RPMI8226 (cell line): ENCODE data around the gene LRRC10.
"Not testable (repeated sequence)": the region's sequence is repeated elsewhere in the genome, so short reads cannot be mapped to it uniquely, and the experiment has no call there.

ENCODE experiments used
- DNase-seq: peaks from one replicate; pipeline ENCODE4 v3.0.0-alpha.2; 2015

The LRRC10 gene

DNA sequence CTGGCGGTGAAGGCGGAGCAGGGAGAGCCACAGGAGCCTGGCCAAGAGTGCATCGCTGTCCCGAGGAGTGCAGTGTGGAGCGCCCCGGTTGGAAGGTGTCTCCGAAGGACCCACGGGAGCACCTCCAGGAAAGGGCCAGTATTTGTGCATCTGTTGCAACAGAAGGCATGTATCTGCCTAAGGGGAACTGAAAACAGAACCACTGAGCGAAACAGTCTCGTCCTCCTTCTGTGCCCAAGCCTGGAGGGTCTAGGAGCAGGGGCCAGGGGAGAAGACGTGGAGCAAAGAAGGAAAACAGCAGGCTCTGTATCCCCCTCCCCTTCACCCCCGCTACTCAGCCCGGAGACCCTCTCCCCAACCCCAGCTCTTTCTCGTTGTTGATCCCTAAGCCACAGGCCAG lies 5.3 kb upstream of the LRRC10 start:
- no peak for DNase-seq

DNA sequence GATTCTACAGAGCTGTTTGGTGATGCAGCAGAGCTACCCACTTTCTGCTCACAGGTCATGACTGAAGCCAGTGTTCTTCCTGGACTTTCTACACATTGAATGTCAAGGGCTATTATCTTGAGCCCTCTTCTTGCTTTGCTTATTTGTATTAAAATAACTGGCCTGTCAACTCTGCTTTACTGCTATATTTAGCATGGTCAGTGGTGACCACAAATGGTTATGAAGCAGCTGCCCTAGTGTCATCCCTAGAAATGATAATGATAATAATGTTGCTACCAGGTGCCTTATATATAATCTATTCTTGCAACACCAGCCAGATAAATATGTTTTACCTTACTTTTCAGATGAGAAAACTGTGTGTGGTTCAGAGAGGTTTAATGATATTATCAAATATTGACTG lies 2.6 kb upstream of the LRRC10 start:
- DNase-seq, result no peak

DNA sequence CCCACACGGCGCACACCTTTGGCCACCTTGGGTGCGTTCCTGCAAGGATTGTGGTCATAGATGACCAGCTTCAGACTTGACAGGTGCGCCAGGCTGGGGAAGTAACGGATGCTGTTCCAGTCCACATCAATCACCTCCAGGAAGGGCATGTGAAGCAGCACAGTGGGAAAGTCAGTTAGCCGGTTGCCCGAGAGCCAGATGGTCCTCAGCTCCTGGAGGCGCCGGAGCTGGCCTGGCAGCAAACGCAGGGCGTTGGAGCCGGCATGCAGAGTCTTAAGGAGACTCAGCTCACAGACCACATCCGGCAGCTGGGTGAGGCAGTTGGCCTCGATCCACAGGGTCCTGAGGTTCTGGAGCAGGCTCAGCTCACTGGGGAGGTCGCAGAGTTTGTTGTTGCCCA lies 581 bp downstream of the LRRC10 start:
- no peak for DNase-seq

DNA sequence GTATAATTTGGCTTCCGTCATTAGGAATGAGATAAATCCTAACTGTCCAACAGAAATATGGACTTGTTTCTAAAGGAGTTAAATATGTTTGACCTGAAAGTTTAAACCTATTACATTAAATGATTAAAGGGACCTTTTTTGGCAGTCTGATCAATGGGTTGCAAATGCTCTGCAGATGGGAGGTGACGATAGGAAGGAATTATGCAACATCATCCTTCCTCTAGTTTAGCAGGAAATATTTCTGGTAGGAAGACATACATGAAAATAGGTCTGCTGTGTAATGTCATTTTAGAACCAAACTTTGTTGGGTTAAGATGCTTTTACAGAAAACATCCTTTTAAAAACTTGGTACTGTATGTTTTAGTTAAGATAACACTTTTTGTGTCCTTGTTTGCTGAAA lies 2.6 kb downstream of the LRRC10 start:
- no peak for DNase-seq

DNA sequence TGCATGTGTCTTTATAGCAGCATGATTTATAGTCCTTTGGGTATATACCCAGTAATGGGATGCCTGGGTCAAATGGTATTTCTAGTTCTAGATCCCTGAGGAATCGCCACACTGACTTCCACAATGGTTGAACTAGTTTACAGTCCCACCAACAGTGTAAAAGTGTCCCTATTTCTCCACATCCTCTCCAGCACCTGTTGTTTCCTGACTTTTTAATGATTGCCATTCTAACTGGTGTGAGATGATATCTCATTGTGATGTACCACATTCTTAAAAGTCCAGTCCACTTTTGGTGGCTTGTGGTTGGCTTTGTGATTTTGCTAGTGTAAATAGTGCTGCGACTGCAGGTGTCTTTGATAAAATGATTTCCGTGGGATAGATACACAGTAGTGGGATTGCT lies 6.4 kb downstream of the LRRC10 start:
- not testable (repeated sequence) for DNase-seq

DNA sequence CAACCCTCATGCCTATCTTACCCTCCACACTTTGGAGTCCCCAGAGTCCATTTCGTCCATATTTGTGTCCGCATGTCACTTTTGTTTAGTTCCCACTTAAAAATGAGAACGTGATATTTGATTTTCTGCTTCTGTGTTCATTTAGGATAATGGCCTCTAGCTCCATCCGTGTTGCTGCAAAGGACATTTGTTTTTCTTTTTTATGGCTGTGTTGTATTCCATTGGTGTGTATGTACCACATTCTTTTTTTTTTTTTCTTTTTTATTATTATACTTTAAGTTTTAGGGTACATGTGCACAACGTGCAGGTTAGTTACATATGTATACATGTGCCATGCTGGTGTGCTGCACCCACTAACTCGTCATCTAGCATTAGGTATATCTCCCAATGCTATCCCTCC lies 7.2 kb downstream of the LRRC10 start:
- not testable (repeated sequence) for DNase-seq

DNA sequence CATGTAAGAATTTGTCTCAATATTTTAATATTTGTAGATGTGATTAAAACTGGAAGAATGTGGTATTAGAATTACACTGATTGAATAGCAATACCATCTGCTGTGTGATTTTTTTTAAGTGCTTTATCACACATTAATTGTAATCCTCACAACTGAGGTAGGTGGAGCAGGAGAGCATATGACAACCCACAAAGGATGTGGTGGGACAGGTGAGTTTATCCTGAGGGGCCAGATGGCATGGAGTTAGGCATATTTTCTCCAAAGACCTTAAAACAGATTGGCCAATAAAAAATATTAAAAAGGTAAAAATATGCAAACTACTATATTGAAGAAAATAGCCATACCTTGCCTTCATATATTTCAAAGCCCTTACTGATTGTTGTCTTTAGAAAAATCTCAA lies 7.8 kb downstream of the LRRC10 start:
- no peak for DNase-seq

DNA sequence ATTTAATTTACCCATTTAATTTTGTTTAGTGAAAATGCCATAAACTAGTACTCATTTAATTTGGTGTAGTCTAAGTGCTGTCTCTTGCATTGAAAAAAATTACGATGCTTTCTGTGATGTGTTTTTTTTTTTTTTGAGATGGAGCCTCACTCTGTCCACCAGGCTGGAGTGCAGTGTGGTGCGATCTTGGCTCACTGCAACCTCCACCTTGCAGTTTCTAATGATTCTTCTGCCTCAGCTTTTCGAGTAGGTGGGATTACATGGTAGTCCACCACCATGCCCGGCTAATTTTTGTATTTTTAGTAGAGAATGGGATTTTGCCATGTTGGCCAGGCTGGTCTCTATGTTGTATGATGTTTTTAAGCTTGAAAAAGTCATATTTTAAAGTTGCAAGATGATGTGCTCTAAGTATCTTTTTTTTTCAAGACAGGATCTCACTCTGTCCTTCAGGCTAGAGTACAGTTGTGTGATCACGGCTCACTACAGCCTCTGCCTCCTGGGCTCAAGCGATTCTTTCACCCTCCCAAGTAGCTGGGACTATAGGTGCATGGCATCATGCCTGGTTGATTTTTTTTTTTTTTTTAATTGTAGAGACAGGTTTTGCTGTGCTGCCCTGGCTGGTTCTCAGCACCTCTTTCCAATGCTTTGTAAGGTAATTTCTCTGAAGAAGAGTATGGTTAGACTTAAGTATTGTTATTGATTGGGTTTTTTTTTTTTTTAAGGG lies 8.6 kb downstream of the LRRC10 start:
- no peak for DNase-seq

DNA sequence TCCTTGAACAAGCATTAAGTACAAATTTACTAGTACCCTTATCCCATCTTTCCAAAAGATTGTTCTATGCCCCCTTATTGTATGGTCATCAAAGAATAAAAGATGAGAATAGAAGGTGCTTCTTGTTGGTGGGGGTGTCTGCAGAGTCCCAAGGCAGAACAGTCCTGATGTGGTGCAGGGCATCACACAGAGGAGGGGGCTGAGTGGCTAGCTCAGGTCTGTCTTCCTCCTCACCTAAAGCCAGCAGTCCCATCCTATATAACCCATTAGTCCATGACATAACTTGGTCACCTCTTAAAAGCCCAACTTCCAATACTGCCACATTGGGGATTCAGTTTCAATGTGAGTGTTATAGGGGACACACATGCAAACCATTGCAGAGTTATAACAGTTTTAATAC lies 9.9 kb downstream of the LRRC10 start:
- DNase-seq, result no peak

DNA sequence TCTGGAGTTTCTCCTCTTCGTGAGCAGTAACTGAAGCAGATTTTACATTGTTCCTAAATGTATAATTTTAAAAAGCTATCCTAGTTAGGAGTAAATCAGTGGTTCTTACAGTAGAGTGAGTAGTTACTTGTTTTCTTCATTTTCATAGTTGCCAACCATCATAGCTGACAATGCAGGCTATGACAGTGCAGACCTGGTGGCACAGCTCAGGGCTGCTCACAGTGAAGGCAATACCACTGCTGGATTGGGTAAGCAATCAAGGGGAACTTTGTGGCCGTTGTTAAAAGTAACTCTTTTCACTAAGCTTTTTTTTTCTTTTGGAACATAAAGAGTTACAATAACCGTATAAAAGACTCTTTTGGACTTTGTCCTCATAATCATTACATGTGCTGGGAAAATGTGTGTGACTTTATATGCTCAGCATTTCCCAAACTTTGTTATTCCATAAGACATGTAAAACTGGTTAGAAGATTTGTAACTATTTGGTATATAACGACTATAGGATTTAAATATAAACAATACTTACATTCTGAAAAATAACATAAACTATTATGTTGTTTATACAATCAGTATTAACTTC lies 12.4 kb downstream of the LRRC10 start:
- no peak for DNase-seq

DNA sequence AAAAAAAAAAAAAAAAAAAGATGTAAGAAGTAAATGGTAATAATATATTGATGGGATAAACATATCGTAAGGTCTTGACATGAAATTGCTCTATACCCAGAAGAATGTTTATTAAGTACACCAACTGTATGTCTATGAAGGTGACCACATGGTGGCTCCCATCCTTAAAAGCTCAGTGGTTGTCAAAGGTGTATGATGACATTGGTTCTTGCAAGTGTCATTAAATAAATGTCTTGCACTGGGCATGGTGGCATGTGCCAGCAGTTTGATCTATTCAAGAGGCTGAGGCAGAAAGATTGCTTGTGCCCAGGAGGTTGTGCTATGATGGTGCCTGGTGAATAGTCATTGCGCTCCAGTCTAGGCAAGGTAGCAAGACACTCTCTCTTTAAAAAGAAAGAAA lies 15.0 kb downstream of the LRRC10 start:
- DNase-seq, result no peak

DNA sequence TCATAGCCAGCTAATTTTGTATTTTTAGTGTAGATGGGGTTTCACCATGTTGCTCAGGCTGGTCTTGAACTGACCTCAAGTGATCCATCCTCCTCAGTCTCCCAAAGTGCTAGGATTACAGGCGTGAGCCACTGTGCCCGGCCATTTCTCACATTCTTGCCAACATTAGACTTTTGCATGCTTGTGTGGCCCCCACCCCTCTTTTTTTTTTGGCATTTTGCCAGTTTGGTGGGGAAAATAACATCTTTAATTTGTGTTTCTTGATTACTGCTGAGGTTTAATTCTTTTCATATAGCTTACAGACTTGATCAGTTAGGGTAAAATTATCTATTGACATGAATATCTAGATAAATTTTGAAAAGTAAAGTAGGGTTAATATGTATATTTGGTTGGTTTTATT lies 21.6 kb downstream of the LRRC10 start:
- DNase-seq, result no peak

DNA sequence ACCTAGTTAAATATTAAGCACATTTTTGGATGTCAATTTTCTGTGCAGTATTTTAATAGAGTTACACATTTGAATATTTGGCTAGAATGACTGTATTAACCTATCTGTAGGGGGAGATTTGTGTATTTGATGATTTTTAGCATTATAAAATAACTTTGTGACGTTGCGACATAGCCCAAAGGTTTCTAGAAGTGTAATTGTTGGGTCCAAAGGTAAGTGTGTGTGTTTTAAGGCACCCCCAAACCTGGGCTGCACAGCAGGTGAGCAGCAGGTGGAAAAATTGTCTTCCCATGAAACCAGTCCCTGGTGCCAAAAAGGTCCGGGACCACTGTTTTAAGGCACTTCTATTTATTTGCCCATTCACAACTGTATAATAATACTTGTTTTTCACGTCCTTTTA lies 22.2 kb downstream of the LRRC10 start:
- no peak for DNase-seq

DNA sequence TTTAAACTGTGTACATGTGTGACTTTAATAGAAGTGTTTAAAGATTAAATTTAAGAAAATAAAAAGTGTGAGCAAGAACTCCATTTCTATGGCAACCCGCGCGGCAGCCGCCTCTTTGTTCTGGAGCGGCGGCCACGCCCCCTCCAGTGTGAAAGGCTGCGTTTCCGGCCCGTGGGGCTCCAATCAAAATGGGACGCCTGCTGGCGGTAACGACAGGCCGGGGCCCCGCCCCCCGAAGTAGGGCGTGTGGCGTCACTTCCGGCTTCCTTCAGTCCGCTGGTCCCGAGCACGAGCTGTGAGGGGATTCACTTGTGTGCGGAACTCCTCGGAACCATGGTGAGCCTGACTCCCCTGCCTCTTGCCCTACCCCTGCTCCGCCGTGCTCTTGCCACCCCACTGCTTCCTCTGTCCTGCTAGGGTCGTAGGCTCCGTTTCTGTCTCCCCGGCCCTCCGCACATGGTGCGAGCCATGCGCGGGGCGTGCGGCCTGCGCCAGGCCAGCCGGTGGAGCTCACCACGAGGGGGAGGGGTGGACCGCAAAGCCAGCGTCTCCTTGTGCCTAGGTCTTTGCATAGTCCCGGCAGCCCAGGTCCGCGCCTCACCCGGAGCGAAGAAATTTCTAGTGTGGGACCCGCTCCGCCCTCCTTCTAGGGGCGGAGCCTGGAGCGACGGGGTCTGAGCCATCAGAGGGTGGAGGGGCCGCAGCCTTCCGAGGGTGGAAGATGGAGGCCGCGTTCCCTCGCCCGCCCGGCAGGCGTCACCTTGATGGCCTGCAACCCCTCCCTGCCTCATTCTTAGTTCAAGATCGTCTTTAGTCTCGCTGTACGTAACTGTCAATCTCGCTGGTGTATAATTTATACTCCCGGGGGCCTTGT lies 25.3 kb downstream of the LRRC10 start, which contains the start of gene CCT2:
TSS of gene CCT2 (plus strand) at position 271 of the 874 bp plus-strand sequence. CDS start at position 334, 63 bp downstream.
- peak; percentile 99 for DNase-seq

DNA sequence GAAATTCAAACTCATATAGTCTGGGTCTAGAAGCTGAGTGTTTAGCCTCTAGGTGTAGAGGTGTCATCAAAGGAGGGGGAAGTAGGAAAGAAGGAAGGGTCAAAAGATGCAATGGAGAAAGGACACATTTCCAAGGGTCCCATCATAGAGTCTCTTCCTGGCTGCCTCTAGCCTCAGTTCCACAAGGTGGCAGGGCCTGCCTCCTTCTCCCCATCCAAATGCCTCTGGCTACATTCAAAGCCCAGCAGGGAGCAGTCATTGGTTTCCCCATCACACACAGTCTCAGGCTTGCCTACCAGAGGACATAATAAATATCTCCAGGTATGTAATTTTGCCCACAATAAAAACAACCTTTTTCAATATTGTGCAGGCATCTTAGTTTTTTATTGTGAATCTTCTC lies 27.5 kb downstream of the LRRC10 start:
- DNase-seq, result no peak

DNA sequence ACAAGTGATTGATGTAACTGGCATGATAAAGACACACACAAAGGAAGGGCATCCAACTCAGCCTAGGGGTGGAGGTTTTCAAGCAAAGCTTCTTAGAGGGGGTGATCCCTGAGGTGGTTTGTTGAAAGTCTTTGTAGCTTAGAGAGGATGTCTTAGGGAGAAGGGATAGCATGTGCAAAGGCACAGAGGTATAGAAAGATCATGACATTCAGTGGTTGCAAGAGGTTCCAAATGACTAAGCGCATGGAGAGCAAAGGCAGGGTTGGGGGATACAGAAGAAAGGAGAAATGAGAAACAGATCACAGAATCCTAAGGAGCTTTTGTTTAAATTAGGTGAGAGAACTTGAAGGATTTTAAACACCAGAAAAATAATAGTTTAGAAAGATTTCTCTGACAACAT lies 30.6 kb downstream of the LRRC10 start:
- no peak for DNase-seq

DNA sequence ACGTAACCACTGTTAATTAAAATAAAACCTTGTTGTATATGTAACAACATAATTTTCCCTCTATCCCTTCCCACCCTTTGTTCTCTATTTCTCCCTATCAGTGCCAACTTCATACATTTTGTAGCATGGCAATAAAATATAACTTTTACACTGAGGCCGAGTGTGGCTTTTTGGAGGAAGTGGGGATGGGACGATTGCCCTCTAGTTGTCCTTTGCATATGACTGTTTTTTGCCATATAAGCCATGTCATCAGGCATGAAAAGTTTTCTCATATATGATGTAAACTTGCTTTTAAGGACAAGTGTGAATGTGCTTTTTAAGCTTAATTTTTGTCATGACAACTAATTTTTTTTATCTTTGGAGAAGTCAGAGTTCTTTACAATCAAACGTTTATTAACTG lies 31.7 kb downstream of the LRRC10 start:
- no peak for DNase-seq

DNA sequence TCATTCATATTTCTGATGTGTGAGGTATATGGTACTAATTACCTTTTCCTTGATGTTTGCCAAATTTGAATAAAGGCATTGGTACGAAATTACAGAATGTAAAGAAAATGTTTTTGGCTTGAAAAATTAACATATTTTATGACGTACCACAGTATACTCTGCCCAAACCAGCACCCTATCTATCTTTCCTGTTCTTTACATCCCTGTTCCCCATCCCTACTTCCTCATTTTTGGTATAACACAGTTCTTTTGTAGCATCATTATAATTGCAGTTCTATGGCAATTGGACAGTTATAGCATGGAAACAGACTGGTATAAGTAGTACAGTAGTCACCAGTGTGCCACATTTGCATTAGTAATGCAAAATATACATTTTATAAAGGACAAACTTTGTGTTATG lies 32.4 kb downstream of the LRRC10 start:
- no peak for DNase-seq

DNA sequence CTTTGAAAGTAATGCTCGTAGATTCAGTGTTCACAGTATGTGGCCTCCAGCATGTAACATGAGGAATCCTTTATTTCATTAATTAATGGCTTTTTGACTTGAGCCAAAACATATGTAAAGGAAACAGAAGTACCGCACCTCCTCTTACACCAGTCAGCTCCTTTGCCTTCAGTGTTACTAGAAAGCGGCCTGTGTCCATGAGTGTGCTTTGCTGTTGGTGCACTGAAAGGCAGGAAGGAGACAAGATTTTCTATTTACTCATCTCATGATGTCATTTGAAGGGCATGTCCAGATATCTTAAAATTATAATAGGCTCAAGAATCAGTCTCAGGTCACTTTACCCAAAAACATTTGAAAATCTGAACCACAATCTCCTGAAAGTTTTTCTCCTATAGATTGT lies 35.4 kb downstream of the LRRC10 start:
- DNase-seq, result no peak

DNA sequence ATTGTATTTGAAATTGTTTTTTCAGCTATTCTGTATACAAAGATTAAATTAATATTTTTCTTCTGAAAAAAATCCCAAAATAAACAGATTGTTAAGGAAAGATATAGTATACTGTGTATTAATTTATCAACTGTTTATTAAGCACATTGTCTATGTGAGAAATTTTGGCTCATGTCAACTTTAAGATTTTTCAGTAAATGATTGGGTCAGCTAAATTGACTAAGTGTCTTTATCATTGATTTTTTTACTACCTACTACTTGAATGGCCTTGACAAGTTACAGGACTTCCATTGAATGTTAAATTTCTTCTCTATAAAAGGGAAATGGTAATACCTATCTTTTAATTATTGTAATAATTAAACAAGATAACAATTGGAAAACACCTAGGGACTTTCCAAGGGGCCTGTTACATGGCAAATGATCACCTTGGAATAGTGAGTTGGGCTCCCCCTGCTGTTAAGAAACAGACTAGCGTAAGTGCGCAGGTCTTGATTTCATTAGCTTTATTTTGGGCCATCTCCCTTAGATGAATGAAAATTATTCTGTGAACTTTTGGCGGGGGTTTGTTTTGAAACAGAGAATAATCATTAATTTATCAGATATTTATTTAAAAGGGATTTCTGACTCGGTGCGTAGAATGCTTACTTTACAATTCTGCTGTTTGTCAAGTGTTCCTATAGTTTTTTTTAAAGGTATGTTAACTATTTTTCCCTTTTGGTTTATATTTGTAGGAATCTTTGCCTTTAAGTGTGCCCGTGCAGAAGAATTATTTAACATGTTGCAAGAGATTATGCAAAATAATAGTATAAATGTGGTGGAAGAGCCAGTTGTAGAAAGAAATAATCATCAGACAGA lies 39.9 kb downstream of the LRRC10 start:
- DNase-seq, result peak; percentile 66

DNA sequence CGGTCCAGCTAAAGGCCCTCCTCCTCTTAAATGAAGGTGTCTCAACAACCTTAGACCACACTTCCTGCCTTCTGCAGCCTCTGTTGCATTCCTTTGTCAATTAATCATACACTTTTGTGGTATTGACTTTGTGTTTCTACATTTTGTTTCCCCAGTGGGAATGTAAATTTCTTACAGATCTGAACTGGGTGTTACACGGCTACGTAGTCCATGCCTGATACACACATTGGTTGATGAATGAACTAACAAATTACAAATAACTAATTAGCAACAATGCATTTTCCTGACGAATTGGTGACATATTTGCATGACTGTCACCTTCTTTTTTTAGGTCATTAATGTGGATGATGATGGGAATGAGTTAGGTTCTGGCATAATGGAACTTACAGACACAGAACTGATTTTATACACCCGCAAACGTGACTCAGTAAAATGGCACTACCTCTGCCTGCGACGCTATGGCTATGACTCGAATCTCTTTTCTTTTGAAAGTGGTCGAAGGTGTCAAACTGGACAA lies 40.6 kb downstream of the LRRC10 start:
- DNase-seq, result no peak

DNA sequence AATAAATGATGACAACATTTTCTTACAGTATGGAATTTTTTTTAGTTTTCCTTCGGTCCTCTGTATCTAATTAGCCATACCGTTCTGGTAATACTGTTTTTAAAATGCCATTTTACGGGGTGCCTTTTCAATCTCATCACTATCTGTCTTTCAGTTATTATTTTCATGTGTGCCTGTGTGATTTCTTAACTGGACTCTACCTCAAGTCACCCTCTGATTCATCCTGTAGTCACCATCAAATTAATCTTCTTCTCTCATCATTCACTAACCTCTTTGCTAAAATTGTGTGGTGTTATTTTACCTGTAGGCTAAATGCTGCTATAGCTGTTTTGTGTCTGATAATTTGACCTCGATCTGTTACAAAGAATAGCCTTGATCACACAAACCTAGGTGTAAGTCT lies 41.5 kb downstream of the LRRC10 start:
- DNase-seq, result no peak

DNA sequence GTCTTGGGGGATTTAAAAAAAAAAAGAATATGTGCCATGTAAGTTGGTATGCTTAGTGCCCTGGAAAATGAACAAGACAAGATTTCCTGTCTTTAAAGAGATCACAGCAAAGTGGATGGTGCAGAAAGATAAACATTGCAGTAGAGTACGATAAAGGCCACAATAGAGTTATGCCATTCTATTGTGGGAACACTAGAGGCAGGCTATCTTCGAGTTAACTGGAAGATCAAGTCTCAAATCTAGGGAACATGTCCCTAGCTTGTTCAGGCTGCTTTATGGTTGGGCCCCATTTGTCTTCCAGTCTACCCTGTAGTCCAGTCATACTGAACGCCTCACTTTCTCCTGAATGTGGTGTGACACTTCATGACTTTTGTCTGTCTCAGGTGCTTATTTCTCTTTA lies 44.1 kb downstream of the LRRC10 start:
- no peak for DNase-seq
